DMS153 (cell line): ENCODE data around the gene DHCR24.
"Not testable (repeated sequence)": the region's sequence is repeated elsewhere in the genome, so short reads cannot be mapped to it uniquely, and the experiment has no call there.

Source experiments
- DNase-seq: peaks from one replicate; lab custom pipeline; 2025; lab: John Stamatoyannopoulos, UW

DHCR24 gene

GRCh38 chr1:54886724-54887664 lies at the start of gene DHCR24:
Gene DHCR24, minus strand, starts transcription at chr1:54887195. Its CDS starts 76 bp downstream, at chr1:54887119.
- DNase-seq = peak; percentile 70

DNA sequence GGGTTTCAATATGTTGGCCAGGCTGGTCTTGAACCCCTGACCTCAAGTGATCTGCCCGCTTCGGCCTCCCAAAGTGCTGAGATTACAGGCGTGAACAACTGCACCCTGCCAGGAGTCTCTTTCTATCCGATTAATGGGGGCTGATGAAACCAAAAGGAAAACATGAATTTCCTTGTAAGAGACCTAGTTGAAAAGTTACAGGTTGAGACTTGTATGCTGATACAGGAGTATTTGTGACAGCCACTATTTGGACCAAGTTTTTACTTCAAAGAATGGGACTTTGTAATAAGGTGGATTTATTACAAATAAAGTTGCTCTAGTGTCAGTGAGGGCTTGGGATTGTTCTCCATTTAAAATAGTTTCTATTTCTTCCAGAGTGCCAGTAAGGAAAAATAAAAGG lies 49.8 kb upstream of the DHCR24 start:
- DNase-seq = no peak

DNA sequence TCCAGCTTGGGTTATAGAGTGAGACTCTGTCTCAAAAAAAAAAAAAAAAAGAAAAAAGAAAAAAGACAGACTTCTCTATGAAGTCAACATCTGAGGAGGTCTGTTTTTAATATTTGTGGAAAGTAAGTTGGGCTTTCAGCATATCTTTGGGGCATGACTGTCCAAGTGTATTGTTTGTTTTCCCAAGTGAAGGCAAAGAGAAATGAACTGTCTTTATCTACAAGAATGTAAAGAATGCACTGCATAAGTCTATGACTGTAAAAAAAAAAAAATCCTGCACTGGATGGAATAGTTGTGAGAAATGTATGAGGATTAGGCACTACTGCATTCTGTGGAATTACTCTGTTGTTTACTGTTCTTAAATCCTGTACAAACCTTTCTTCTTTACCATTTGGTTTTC lies 47.9 kb upstream of the DHCR24 start:
- no peak for DNase-seq

- not testable (repeated sequence) for DNase-seq
These were observed 47.1 kb upstream of the DHCR24 start for GRCh38 chr1:54934081-54934480.

DNA sequence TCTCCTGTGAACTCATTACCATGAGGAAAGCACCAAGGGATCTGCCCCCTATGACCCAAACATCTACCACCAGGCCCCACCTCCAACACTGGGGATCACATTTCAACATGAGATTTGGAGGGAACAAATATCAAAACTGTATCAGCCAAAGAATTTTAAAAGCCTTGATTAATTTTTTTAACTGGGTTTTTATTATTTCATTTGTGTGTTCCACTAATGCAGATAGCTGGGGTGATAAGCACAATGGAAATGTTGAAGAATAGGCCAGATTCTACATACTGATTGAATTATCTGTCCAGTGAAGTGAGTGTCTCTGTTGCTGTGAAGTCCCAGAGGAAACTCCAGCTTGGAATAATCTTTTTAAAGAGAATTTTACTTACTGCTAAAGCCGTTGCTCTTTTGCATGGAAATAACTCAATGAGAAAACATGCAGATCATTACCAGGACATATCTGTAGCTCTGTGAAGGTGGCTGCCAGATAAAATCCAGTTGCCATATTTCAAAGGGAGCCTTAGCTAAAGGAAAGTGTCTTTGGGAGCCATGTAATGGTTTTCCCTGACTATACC lies 44.4 kb upstream of the DHCR24 start:
- DNase-seq = no peak

- no peak for DNase-seq
These were observed 42.7 kb upstream of the DHCR24 start for GRCh38 chr1:54929700-54930099.

GRCh38 chr1:54928327-54928726 lies 41.3 kb upstream of the DHCR24 start:
- DNase-seq = no peak

- no peak for DNase-seq
These were observed 40.7 kb upstream of the DHCR24 start for GRCh38 chr1:54927472-54928240.

- DNase-seq = no peak
These were observed 40.0 kb upstream of the DHCR24 start for GRCh38 chr1:54926970-54927369.

GRCh38 chr1:54922921-54923421 lies 36.0 kb upstream of the DHCR24 start:
- DNase-seq = no peak

GRCh38 chr1:54922040-54922761 lies 35.2 kb upstream of the DHCR24 start:
- no peak for DNase-seq

DNA sequence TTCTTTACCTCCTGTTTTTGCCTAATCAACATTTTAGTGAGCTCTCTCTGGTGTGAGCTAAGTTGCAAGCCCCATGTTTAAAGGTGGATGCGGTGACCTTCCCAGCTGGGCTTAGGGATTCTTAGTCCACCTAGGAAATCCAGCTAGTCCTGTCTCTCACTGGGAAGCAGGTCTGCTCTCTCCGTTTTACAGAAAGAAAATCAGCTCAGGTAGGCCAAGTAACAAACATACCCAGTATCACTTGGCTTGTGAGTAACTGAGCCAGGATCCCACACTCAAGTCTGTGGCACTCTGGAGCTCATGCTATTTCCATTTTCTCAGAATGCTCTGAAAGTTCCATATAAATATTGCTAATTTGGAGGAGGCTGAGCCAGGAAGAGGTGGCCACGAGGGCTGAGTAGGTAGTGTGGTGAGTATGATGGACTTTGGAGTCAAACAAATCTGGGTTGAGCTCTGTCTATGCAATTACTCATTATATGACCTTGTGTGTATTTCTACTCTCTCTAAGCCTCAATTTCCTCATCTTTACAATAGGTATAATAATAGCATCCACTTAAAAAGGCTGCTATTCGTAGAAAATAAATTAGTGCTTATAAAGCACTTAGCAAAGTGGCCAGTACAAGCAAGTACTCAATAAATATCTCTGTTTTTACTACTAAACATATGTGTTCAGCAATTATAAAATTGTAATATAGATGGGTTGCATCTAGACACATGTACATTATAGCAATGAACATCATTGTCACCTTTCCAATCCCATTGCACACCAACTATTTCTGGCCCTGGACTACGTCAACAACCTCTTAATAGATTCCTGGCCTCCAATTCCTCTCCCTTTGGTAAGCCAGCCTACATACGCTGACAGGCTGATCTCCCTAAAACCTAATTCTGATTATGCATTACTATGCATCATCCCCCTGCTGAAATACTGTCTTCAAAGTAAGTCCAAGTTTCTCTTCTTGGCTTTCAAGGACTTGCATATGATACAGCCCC lies 32.7 kb upstream of the DHCR24 start:
- DNase-seq = no peak

DNA sequence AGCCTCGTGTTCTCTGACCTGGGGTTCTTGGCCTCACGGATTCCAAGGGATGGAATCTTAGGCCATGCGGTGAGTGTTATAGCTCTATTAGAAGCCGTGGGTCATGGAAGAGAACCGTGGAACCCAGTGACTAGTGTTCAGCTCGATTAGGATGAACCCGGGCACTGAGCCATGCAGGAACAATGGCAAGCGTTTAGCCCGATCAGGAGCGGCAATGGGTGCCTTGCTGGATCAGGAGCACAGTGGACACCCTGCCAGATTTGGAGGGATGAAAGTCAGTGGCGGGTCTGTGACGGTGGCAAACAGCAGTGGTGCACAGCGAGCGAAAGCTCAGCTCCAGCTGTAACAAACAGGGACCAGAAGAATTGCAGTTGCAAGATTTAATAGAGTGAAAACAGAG lies 24.1 kb upstream of the DHCR24 start:
- not testable (repeated sequence) for DNase-seq

DNA sequence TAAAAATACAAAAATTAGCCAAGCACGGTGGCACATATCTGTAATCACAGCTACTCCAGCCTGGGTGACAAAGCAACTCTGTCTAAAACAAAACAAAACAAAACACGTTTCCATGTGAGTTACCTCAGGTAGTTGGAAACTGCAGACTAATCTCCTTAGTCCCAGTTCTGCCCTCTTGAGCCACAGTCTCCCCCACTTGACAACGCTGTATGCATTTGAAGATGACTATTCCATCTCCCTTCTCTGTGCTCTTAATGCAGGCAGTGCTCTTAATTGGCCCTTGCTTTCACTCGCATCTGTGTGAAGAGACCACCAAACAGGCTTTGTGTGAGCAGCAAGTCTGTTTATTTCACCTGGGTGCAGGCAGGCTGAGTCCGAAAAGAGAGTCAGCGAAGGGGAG lies 19.6 kb upstream of the DHCR24 start:
- no peak for DNase-seq

GRCh38 chr1:54904476-54905048 lies 17.6 kb upstream of the DHCR24 start:
- no peak for DNase-seq

- no peak for DNase-seq
These were observed 7.3 kb upstream of the DHCR24 start for GRCh38 chr1:54894271-54894670.

DNA sequence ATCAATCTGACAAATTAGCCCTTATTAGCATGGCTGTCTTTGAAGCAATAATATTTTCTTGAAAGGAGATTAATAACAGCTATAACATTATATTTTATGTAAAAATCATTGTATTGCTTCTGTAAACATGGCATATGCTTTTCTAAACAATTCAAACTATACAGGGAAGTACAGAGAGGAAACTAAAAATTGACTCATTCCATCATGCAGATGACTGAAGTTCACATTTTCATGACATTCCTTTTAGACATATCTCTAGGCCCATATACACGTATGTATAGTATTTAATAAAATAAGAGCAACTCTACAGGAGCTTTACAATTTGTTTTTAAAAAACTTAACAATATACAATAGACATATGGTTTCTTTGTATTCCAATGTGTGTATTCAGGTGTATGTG lies 5.6 kb upstream of the DHCR24 start:
- no peak for DNase-seq

DNA sequence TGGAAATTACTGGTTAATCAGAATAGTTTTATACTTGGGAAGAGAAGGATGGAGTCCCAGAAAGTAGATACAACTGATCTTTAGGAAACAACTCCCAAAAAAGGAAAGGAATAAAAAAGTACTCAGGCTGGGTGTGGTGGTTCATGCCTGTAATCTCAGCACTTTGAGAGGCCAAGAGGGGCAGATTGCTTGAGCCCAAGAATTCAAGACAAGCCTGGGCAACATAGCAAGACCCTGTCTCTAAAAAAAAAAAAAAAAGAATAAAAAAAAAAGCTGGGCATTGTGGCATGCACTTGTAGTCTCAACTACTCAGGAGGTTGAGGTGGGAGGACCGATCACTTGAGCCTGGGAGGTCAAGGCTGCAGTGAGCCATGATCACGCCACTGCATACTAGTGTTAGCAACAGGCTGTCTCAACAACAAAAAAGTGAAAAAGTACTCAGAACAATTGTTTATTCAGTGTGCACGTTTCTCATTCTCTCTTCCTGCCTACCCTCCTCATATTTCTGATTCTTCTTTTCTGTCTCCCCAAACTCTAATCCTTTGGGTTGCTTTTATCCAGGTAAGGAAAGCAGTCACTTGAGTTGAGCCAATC lies 2.2 kb upstream of the DHCR24 start:
- no peak for DNase-seq

DNA sequence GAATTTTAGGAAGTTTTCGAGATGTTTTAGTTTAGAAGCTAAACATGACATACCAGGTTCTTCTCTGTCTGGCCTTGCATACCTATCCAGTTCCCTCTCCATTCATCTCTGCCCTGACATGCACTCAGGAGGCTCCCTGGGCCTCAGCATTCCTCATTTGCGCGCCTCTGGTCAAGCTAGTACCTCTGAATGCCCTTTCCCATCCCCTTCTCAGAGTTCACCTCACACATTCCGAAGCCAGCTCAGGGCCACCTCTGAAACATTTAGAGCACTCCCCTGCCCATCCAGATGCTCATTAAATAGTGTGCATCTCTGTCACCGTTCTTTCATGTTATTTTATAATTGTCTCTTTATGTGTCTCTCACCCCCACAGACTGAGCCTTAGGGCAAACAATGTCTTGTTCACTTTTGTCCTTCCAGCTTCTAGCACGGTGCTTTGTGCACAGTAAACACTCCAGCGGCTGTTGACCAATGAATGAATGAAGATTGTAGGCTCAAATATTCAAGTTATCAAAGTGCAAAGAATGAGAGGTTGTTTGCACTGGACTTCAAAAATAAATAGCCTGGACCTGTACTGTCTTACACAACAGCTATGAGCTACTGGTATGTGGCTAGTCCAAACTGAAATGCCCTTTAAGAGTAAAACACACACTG lies 1.2 kb upstream of the DHCR24 start:
- no peak for DNase-seq
